Parathyroid adenoma (tissue), 2 donors: ENCODE measurements around the gene TIFAB.
A peak's percentile ranks its signal among the peaks of the same experiment; 100 is the strongest.

Experiments used
- H2AFZ ChIP-seq: fragments of 300-600 bp; sonication (generic); one replicate; pipeline ENCODE4 v1.7.0; 2017; ENCODE audit warnings: antibody characterized with exemption, mild to moderate bottlenecking
- H3K27ac ChIP-seq: fragments of 300-600 bp; sonication (generic); one replicate; pipeline ENCODE4 v1.7.0; 2017
- H3K27me3 ChIP-seq: fragments of 300-600 bp; sonication (generic); one replicate; pipeline ENCODE4 v1.7.0; 2017; ENCODE audit warnings: low read length; ENCODE audit not compliant: control insufficient read depth, insufficient read depth
- H3K36me3 ChIP-seq: fragments of 300-600 bp; sonication (generic); one replicate; pipeline ENCODE4 v1.7.0; 2017; ENCODE audit warnings: low read length; ENCODE audit not compliant: control insufficient read depth, insufficient read depth
- H3K4me1 ChIP-seq: fragments of 300-600 bp; sonication (generic); one replicate; pipeline ENCODE4 v1.7.0; 2017; ENCODE audit warnings: control low read depth
- H3K4me2 ChIP-seq: fragments of 300-600 bp; sonication (generic); one replicate; pipeline ENCODE4 v1.7.0; 2017; ENCODE audit warnings: low read length
- H3K4me3 ChIP-seq: fragments of 300-600 bp; sonication (generic); one replicate; pipeline ENCODE4 v1.7.0; 2017; ENCODE audit warnings: low read depth, low read length
- H3K79me2 ChIP-seq: fragments of 300-600 bp; sonication (generic); one replicate; pipeline ENCODE4 v1.7.0; 2017; ENCODE audit warnings: control low read depth
- H3K9ac ChIP-seq: fragments of 300-600 bp; sonication (generic); one replicate; pipeline ENCODE4 v1.7.0; 2017; ENCODE audit warnings: mild to moderate bottlenecking
- H3K9me3 ChIP-seq: fragments of 300-600 bp; sonication (generic); one replicate; pipeline ENCODE4 v1.7.0; 2017; ENCODE audit warnings: low read length; ENCODE audit not compliant: control insufficient read depth
- CTCF ChIP-seq: fragments of 300-600 bp; sonication (generic); IDR thresholded peaks from one replicate; pipeline ENCODE4 v1.7.0; 2017; ENCODE audit warnings: antibody characterized with exemption, mild to moderate bottlenecking
- donor health status: primary hyperparathyroidism.

Gene TIFAB

GRCh38 chr5:135400866-135401265 is 51.3 kb downstream of the TIFAB start:
- Histone ChIP-seq H3K9ac (no peak overlapping the region), H3K4me2 (no peak overlapping the region), H3K9me3 (no peaks in the 10 kb centered on the region), H3K27me3 (no peaks in the 10 kb centered on the region), H3K4me1 (peaks cover 6% of the 10 kb centered on the region), H3K36me3 (no peaks in the 10 kb centered on the region), H2AFZ (peak overlapping the region; percentile 50), H3K27ac (no peak overlapping the region), H3K4me3 (no peak overlapping the region), H3K79me2 (peaks cover 20% of the 10 kb centered on the region)
- TF ChIP-seq CTCF: no peak

DNA sequence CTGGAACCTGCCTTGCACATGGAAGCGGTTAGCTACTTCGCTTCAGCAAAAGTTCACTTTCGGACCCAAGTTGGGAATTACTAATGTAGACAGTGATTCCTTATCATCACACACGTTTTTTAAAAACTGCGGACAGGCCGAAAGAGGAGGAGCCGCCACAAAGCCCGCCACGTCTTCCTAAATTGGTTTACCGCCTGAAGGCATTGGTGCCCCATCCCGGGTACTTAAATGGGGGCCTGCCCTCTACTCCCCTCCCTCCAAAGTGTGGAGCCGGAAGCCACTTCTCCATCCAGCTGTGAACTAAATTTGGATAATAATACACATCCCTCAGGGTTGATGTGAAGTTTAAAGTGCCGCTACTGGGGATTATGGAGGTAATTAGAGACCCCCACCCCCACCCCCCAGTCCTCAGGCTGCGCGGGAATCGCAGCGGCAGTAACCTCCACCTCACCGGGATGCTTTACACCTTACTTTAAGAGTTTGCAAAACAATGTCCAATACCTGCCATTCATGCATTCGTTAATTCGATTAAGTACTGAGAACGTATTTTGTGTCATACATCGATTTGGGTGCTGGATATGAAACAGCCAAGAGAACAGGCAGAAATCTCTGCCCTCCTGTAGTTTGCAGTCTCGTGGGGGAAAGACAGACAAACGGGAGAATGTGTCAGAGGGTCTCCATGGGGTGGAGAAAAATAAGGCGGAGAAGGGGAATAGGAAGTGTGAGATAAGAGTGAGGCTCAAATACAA is 52.2 kb downstream of the TIFAB start:
- peak overlapping the region; percentile 99 for H2AFZ ChIP-seq
- no peaks in the 10 kb centered on the region for H3K27me3 ChIP-seq
- peak overlapping the region; percentile 65 for H3K4me3 ChIP-seq
- H3K4me1 ChIP-seq: peaks cover 6% of the 10 kb centered on the region
- H3K79me2 ChIP-seq: peaks cover 23% of the 10 kb centered on the region
- H3K9me3 ChIP-seq: no peaks in the 10 kb centered on the region
- no peak overlapping the region for H3K9ac ChIP-seq
- H3K4me2 ChIP-seq: peak overlapping the region; percentile 61
- H3K36me3 ChIP-seq: no peaks in the 10 kb centered on the region
- peak overlapping the region; percentile 72 for H3K27ac ChIP-seq
- TF ChIP-seq CTCF: no peak

- Histone ChIP-seq H3K36me3 (no peaks in the 10 kb centered on the region), H3K4me3 (peak within 1 kb of the TSS; percentile 65), H3K4me2 (peak within 1 kb of the TSS; percentile 85), H2AFZ (peak within 1 kb of the TSS; percentile 99), H3K79me2 (peaks cover 31% of the 10 kb centered on the region), H3K27me3 (no peaks in the 10 kb centered on the region), H3K9ac (peak within 1 kb of the TSS; percentile 59), H3K4me1 (peaks cover 6% of the 10 kb centered on the region), H3K9me3 (no peaks in the 10 kb centered on the region), H3K27ac (peak within 1 kb of the TSS; percentile 72)
- TF ChIP-seq CTCF: no peak
Observed at GRCh38 chr5:135398855-135399793, 53.0 kb downstream of the TIFAB start, which contains the start of gene MACROH2A1. MACROH2A1 (minus strand) TSS chr5:135399231; CDS start chr5:135389093, 10,138 bp downstream.

DNA sequence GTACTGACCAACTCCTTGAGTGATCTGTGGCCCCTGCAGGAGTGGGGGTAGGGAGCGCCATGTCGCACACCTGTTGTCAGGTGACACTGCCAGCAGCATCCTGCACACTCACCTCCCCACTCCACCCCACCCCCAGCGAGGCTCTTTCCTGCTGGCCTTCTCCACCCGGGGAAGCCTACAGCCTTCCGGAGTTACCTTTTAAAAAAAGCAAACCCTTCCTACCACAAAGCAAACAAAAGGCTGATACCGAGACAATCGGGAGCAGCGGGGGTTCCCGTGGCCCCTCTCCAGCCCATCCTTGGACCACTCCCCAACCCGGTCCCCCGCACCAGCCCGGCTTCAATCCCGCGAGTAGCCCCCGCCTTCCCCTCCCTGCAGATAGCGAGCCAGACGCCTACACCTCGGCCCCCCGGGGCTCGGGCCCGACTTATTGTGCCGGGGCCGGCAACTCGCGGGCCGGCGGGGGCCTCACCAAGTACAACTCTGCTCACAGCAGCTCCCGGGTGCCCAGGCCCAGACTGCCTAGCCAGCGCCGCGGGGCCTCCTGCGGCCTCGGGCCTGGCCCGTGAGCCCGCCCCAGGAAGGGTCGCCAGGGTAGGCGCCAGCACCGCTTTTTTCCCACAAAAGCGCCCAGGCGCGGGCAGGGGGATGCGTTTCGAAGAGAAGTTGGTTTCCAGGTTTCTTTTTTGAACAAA is 53.8 kb downstream of the TIFAB start:
- no peaks in the 10 kb centered on the region for H3K36me3 ChIP-seq
- peak overlapping the region; percentile 85 for H3K4me2 ChIP-seq
- H3K4me1 ChIP-seq: peaks cover 6% of the 10 kb centered on the region
- H2AFZ ChIP-seq: peak overlapping the region; percentile 47
- H3K79me2 ChIP-seq: peaks cover 39% of the 10 kb centered on the region
- H3K9me3 ChIP-seq: no peaks in the 10 kb centered on the region
- no peaks in the 10 kb centered on the region for H3K27me3 ChIP-seq
- peak overlapping the region; percentile 59 for H3K9ac ChIP-seq
- no peak for TF ChIP-seq CTCF
- H3K4me3 ChIP-seq: peak overlapping the region; percentile 65
- H3K27ac ChIP-seq: no peak overlapping the region
